ENCODE results near the gene TCF4. TPM values are rescaled to one million over a fixed set of nuclear protein-coding genes. Genes with fewer than 3 reads are reported as not detected.

The TCF4 gene
- polyA plus RNA-seq, 1 of the 3 experiments (the other 2 are of a cell fraction) = 39.1 TPM

- Histone ChIP-seq H3K27ac (ENCODE audit: low read depth in 2 of 2, low read length in 1 of 2) (peak overlapping the region in 1 of 2 experiments; percentile 87; a peak in 2 of 4 replicates), H3K9me2 (no peaks in the 10 kb centered on the region), H3K79me2 (ENCODE audit: insufficient read depth) (peaks cover 91% of the 10 kb centered on the region), H4K20me1 (ENCODE audit: insufficient read depth) (no peaks in the 10 kb centered on the region), H3K4me1 (ENCODE audit: control insufficient read depth in 1 of 2, insufficient read depth in 2 of 2, low read depth in 1 of 2, low read length in 1 of 2) (peaks cover 21 to 66% of the 10 kb centered on the region in 2 experiments), H3K36me3 (replicated peaks in 1 of 2; ENCODE audit: control insufficient read depth in 1 of 2, insufficient read depth in 2 of 2, low read length in 1 of 2) (peaks cover under 1 to 4% of the 10 kb centered on the region in 2 experiments), H3F3A (replicated peaks; ENCODE audit: insufficient read depth) (peaks cover 26% of the 10 kb centered on the region), H3K4me3 (ENCODE audit: low read depth in 2 of 2, low read length in 1 of 2) (no peak overlapping the region), H3K27me3 (ENCODE audit: insufficient read depth) (no peaks in the 10 kb centered on the region), H2AFZ (ENCODE audit: low read depth) (no peak overlapping the region), H3K9ac (no peak overlapping the region), H3K9me3 (no peaks in the 10 kb centered on the region), H3K4me2 (no peak overlapping the region)
- no peak for TF ChIP-seq POLR2AphosphoS5 (IDR thresholded peaks at IDR 0.05; ENCODE audit: low read depth, low read length)
- no peak for TF ChIP-seq SIN3A (IDR thresholded peaks at IDR 0.05; ENCODE audit: borderline replicate concordance, low read depth, low read length)
- TF ChIP-seq RXRA (IDR thresholded peaks at IDR 0.05; ENCODE audit: borderline replicate concordance, low read depth) = no peak
- DNase-seq = no peak
- WGBS (ENCODE audit: low lambda C conversion rate) = 74% methylated on average over 3 of the region's 3 CpGs
- ChIA-PET POLR2A (no interaction called here), CTCF (interaction anchor here (1.6 kb wide), 1 partner anchor 11 kb away, joined by 4 read pairs; no protein-coding TSS in a partner anchor)
These were observed 298.9 kb downstream of the TCF4 start for GRCh38 chr18:55289048-55289447.

DNA sequence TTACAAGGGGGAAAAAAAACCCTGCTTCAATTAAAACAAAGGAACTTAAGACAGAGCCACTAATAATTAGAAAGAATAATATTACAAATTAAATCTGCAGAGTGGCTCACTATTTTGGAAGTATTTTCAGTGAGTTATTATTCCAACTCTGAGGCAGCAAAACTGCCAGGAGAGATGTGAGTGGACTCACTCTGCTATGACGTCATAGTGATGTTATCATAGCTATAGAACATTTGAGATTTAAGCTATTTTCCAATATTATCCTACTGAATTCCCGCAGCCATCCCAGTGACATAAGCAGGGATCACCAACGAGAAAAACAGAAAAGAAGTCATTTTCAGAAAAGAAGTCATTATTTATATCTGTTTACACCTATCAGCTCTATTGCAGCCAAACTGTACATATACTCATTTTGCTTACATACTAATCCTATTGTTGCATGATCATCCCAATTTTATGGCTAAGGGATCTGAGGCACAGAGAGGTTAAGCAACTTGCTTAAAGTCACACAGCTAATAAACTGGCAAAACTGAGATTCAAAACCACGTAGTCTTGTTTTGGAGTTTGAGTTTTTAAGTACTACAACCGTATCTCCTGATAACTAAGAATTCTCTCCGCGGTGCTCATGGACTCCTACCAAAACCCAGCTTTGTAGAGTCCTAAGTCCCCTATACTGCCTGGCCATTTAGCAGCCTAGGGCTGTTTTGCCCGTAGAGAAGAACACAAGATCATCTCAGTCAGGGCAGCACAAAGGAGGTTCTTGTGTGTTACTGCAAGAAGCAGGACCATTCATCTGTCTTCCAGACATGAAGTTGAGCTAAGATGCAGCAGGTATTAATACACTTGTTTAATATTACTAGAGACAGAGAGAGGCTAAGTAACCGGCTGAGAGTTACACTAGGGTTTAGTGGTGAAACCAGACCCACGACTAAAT, 299.8 kb downstream of the TCF4 start:
- ChIA-PET CTCF (interaction anchor here (0.6 to 3.7 kb wide), 10 partner anchors 9 to 494 kb away, joined by 3 to 23 read pairs (median 4); no protein-coding TSS in a partner anchor), POLR2A (interaction anchor here (1.0 to 1.8 kb wide), 4 partner anchors 13 to 30 kb away, joined by 3 to 8 read pairs (median 4); no protein-coding TSS in a partner anchor)
- Histone ChIP-seq H3K4me3 (ENCODE audit: low read depth in 2 of 2, low read length in 1 of 2) (no peak overlapping the region), H3K36me3 (replicated peaks in 1 of 2; ENCODE audit: control insufficient read depth in 1 of 2, insufficient read depth in 2 of 2, low read length in 1 of 2) (peaks cover 9 to 11% of the 10 kb centered on the region in 2 experiments), H3K79me2 (ENCODE audit: insufficient read depth) (peaks cover 93% of the 10 kb centered on the region), H2AFZ (ENCODE audit: low read depth) (no peak overlapping the region), H3K27ac (ENCODE audit: low read depth in 2 of 2, low read length in 1 of 2) (peak overlapping the region; percentile 77 to 87), H4K20me1 (ENCODE audit: insufficient read depth) (no peaks in the 10 kb centered on the region), H3K4me2 (peak overlapping the region; percentile 71; the same call in 1 of the 2 replicates), H3K4me1 (ENCODE audit: control insufficient read depth in 1 of 2, insufficient read depth in 2 of 2, low read depth in 1 of 2, low read length in 1 of 2) (peaks cover 21 to 66% of the 10 kb centered on the region in 2 experiments), H3K9me2 (no peaks in the 10 kb centered on the region), H3K27me3 (ENCODE audit: insufficient read depth) (no peaks in the 10 kb centered on the region), H3F3A (replicated peaks; ENCODE audit: insufficient read depth) (peaks cover 23% of the 10 kb centered on the region), H3K9ac (peak overlapping the region; percentile 36; the same call in 1 of the 2 replicates), H3K9me3 (no peaks in the 10 kb centered on the region)
- no peak for TF ChIP-seq RFX5 (IDR thresholded peaks at IDR 0.05; ENCODE audit: low read length)
- no peak for TF ChIP-seq TAF1 (IDR thresholded peaks at IDR 0.05; ENCODE audit: borderline replicate concordance, low read depth, low read length)
- no peak for TF ChIP-seq GATA2 (CRISPR knock-in tag; IDR thresholded peaks at IDR 0.05)
- no peak for TF ChIP-seq MXI1 (IDR thresholded peaks at IDR 0.05; ENCODE audit: low read depth, low read length)
- no peak for TF ChIP-seq POLR2AphosphoS5 (IDR thresholded peaks at IDR 0.05; ENCODE audit: low read depth, low read length)
- TF ChIP-seq FOSL2 (IDR thresholded peaks at IDR 0.05; ENCODE audit: borderline replicate concordance, low read depth) = no peak
- no peak for TF ChIP-seq YY1 (IDR thresholded peaks at IDR 0.05; ENCODE audit: low read depth)
- TF ChIP-seq ELF1 (IDR thresholded peaks at IDR 0.05) = no peak
- TF ChIP-seq, protein P1, sequence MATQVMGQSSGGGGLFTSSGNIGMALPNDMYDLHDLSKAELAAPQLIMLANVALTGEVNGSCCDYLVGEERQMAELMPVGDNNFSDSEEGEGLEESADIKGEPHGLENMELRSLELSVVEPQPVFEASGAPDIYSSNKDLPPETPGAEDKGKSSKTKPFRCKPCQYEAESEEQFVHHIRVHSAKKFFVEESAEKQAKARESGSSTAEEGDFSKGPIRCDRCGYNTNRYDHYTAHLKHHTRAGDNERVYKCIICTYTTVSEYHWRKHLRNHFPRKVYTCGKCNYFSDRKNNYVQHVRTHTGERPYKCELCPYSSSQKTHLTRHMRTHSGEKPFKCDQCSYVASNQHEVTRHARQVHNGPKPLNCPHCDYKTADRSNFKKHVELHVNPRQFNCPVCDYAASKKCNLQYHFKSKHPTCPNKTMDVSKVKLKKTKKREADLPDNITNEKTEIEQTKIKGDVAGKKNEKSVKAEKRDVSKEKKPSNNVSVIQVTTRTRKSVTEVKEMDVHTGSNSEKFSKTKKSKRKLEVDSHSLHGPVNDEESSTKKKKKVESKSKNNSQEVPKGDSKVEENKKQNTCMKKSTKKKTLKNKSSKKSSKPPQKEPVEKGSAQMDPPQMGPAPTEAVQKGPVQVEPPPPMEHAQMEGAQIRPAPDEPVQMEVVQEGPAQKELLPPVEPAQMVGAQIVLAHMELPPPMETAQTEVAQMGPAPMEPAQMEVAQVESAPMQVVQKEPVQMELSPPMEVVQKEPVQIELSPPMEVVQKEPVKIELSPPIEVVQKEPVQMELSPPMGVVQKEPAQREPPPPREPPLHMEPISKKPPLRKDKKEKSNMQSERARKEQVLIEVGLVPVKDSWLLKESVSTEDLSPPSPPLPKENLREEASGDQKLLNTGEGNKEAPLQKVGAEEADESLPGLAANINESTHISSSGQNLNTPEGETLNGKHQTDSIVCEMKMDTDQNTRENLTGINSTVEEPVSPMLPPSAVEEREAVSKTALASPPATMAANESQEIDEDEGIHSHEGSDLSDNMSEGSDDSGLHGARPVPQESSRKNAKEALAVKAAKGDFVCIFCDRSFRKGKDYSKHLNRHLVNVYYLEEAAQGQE (IDR thresholded peaks at IDR 0.05; ENCODE audit: low read depth, low read length) = no peak
- no peak for DNase-seq
- WGBS (ENCODE audit: low lambda C conversion rate) = 65% methylated on average over 10 of the region's 10 CpGs
